Astrocyte of the spinal cord (primary cell): ENCODE results near the gene FPR3.
A peak's percentile ranks its signal among the peaks of the same experiment; 100 is the strongest.

ENCODE experiments used
- DNase-seq: peaks from one replicate; pipeline ENCODE4 v3.0.0; 2011; ENCODE audit warnings: low read depth, low spot score
- H3K4me3 ChIP-seq: 2 replicates; pipeline ENCODE4 v1.5.1; 2011; ENCODE audit warnings: low read depth, mild to moderate bottlenecking, low read length, moderate library complexity
- in situ Hi-C: cut with HindIII; loops from 2 replicates; pipeline ENCODE4 v1.10.0; 2017; ENCODE audit warnings: low sequenced_read_pairs
- TF ChIP-seq, protein P1 (sequence below): IDR thresholded peaks from 2 replicates; pipeline ENCODE4 v1.5.1; 2012; ENCODE audit warnings: low read depth, mild to moderate bottlenecking, low read length, inconsistent platforms

FPR3 gene, protein sequence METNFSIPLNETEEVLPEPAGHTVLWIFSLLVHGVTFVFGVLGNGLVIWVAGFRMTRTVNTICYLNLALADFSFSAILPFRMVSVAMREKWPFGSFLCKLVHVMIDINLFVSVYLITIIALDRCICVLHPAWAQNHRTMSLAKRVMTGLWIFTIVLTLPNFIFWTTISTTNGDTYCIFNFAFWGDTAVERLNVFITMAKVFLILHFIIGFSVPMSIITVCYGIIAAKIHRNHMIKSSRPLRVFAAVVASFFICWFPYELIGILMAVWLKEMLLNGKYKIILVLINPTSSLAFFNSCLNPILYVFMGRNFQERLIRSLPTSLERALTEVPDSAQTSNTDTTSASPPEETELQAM

DNA sequence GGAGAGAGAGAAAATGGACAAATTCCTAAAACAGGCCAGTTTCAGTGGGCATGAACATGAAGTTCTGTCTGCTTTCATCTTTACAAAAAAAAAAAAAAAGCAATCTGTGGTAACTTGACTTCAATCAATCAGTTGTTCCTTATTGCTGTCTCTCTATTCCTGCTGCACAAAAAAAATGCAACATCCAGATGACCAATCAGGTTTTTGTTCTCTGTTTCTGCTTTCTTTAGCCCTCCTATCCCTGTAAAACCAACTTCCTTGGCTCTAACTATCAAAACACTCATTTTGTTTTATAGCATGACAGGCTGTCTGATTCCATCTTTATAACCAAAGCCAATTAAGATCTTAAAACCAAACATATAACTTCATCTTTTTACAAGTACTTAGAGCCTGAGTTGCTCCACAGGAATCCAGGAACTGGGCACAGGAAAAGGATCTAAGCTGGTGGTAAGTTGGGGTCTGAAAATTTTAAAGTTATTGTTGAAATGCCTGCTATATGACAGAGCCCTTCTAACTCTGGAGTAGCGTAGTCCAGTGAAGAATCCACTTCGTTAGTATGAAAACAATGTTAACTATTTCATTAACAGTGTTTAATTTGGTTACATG lies at the start of gene FPR3:
TSS of gene FPR3 (plus strand) at position 273 of the 606 bp plus-strand sequence. CDS start 28,592 bp downstream, outside the sequence.
- DNase-seq, result no peak
- in situ Hi-C loops, result no loop called here
- TF ChIP-seq, protein P1, sequence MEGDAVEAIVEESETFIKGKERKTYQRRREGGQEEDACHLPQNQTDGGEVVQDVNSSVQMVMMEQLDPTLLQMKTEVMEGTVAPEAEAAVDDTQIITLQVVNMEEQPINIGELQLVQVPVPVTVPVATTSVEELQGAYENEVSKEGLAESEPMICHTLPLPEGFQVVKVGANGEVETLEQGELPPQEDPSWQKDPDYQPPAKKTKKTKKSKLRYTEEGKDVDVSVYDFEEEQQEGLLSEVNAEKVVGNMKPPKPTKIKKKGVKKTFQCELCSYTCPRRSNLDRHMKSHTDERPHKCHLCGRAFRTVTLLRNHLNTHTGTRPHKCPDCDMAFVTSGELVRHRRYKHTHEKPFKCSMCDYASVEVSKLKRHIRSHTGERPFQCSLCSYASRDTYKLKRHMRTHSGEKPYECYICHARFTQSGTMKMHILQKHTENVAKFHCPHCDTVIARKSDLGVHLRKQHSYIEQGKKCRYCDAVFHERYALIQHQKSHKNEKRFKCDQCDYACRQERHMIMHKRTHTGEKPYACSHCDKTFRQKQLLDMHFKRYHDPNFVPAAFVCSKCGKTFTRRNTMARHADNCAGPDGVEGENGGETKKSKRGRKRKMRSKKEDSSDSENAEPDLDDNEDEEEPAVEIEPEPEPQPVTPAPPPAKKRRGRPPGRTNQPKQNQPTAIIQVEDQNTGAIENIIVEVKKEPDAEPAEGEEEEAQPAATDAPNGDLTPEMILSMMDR, result no peak
- H3K4me3 ChIP-seq, result no peak within 1 kb of the TSS

DNA sequence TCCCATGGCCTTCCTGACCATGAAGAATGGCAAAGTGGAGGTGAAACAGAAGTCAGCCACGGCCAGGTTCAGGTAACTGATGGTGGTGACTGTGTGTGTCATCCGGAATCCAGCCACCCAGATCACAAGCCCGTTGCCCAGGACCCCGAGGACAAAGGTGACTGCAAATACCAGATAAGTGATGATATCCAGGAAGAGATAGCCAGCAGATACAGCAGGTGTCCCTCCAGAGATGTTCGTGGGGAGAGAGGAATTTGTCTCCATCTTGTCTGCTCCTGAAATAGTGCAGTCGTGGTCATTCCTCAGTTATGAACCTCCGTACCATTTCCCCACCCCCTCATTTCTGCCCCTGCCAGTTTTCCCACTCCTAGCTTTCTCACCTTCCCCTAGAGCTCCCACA lies 48.2 kb upstream of the FPR3 start:
- DNase-seq, result no peak
- in situ Hi-C loops, result no loop called here
- no peak overlapping the region for H3K4me3 ChIP-seq
- TF ChIP-seq, protein P1, result no peak

DNA sequence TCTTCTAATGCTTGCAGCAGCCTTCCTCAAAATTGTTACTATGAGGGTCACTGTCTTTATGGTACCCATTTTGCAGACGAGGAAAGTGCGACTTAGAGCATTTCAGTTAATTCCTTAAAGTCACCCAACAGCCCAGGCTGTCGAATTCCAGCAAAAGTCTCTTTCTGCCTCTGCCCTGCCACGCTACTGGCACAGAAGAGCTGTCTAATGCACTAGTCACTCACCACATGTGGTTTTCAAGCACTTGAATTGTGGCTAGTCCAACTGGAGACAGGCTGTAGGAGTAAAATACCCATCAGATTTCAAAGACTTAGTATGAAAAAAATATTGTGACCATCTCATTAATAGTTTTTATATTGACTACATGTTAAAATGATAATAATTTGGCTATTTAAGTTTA lies 45.0 kb upstream of the FPR3 start:
- no peak overlapping the region for H3K4me3 ChIP-seq

DNA sequence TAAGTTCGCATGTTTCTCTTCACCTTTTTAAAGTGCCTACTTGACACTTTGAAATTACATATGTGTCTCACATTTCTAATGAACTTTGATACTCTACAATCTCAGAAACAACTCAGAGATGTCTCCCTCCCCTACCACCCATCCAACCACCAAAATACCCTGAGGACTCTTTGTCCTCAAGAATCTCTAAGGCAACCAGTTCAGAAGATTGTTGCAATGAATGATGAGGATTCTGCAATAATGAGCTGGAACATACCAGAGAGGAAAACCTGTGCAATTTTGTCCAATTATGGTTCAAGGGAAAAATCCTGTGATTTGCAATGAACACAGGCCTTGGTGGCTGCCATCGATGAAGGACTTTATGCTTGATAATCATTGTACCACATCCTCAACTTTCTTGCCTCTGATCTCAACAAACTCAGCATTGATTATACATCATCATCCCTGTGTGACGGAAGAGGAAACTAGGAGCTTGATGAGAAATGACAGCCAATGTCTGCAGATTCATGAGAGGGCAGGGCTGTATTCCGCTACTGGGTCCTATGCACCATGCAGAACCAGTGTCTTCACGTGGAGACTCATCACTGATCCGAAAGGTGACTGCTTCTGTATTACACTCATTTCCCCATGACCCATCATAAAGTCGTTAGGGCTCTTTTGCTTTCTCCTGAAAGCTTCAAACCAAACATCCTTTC lies 44.4 kb upstream of the FPR3 start:
- TF ChIP-seq, protein P1, result no peak
- DNase-seq, result no peak
- H3K4me3 ChIP-seq, result no peak overlapping the region
- in situ Hi-C loops, result no loop called here

More for the DNA sequence above, 45.0 kb upstream of the FPR3 start:
- TF ChIP-seq, protein P1, result no peak
- DNase-seq, result no peak
- in situ Hi-C loops, result no loop called here

DNA sequence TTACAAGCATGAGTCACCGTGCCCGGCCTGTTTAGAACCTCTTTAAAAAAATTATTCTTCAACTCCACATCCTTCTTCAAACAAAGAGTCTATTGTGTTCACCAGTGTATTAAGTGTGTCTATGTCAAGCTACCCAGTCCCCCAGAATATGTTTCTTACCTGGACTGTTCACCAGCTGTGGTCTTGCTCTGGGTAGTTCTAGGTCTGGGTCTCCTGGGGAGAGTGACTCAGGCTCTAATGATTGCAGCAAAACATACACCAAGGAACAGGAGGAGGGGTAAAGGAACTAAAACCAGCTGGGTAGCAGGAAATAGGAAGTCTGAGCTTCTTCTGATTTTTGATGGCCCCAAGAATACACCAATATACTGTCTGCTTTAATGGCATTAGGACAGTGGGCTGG lies 43.3 kb upstream of the FPR3 start, which contains the start of gene FPR1:
TSS of gene FPR1 (minus strand) at position 224 of the 400 bp plus-strand sequence. CDS start 4,884 bp downstream, outside the sequence.
- DNase-seq, result peak; percentile 18
- TF ChIP-seq, protein P1, result no peak
- no peak within 1 kb of the TSS for H3K4me3 ChIP-seq
- in situ Hi-C loops, result no loop called here

DNA sequence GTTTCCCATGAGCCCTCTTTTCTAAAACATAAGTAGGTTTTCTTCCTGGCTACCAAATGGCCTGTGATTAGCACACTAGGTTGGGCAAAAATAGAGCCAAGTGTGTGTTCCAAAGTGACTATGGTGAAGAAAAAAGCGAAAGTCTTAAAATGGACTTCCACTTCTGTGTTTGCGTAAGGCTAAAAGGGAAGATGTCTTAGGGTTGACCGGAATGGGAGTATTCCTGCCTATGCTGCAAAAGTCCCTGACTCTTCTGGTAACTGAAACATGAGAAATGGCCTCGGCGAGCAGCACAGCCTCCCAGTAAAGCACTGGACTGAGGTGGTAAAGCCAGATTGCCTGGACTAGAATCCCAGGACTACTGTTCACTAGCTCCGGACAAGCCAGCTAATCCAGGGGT lies 40.8 kb upstream of the FPR3 start:
- TF ChIP-seq, protein P1, result no peak
- DNase-seq, result no peak
- H3K4me3 ChIP-seq, result no peak overlapping the region
- in situ Hi-C loops, result no loop called here
